ENCODE measurements around the gene MELK. TPM values are rescaled to one million over a fixed set of nuclear protein-coding genes. Genes with fewer than 3 reads are reported as not detected.
A peak's percentile ranks its signal among the peaks of the same experiment; 100 is the strongest.

MELK gene
- total RNA-seq, 2 experiments from 2014 or later, result 47.9 to 58.7 TPM

GRCh38 chr9:36625006-36625615 is 52.4 kb downstream of the MELK start:
- H3K4me1 ChIP-seq (ENCODE audit: insufficient read depth, low read length, poor library complexity, severe bottlenecking), result no peaks in the 10 kb centered on the region
- H3K4me3 ChIP-seq (ENCODE audit: low read depth, low read length, poor library complexity, severe bottlenecking), result no peak overlapping the region
- no peak for DNase-seq (ENCODE audit: low spot score)
- H2AFZ ChIP-seq (ENCODE audit: low read length), result no peak overlapping the region
- ChIA-PET CTCF (ENCODE audit: unreplicated experiment) (no interaction called here), POLR2A (interaction anchor here (1.3 kb wide), 1 partner anchor 20 kb away, joined by 3 read pairs; no protein-coding TSS in a partner anchor)
- H4K20me1 ChIP-seq (ENCODE audit: insufficient read depth, low read length), result no peaks in the 10 kb centered on the region; the same call in 1 of the 2 replicates
- H3K9me2 ChIP-seq (ENCODE audit: insufficient read depth, low read length), result no peaks in the 10 kb centered on the region
- H3K4me2 ChIP-seq (ENCODE audit: low read length), result no peak overlapping the region
- BruUV-seq (replicated peaks), result no TSS peak
- TF ChIP-seq EZH2phosphoT487 (IDR thresholded peaks at IDR 0.05; ENCODE audit: borderline replicate concordance, low read depth, low read length) (no peak), CTCF (conservative IDR thresholded peaks at IDR 0.05; ENCODE audit: low read length) (no peak)
- H3K79me2 ChIP-seq (ENCODE audit: insufficient read depth, low read depth, low read length), result 0 out of 2 replicates have a peak, but pooled peaks cover 5% of the 10 kb centered on the region
- H3K9me3 ChIP-seq (ENCODE audit: low read length), result no peaks in the 10 kb centered on the region
- no peak overlapping the region for H3K27ac ChIP-seq (ENCODE audit: low read depth, low read length, poor library complexity, severe bottlenecking)
- H3K36me3 ChIP-seq (ENCODE audit: insufficient read depth, low read length), result peaks cover 78% of the 10 kb centered on the region
- intact Hi-C loops (cut with micrococcal nuclease; ENCODE audit: unreplicated experiment), result no loop called here

- H3K9me2 ChIP-seq (ENCODE audit: insufficient read depth, low read length), result no peaks in the 10 kb centered on the region
- no peak overlapping the region for H3K27ac ChIP-seq (ENCODE audit: low read depth, low read length, poor library complexity, severe bottlenecking)
- no peak overlapping the region for H3K4me3 ChIP-seq (ENCODE audit: low read depth, low read length, poor library complexity, severe bottlenecking)
- H3K36me3 ChIP-seq (ENCODE audit: insufficient read depth, low read length), result peaks cover 85% of the 10 kb centered on the region
- CTCF ChIA-PET (ENCODE audit: unreplicated experiment), result interaction anchor here (0.6 kb wide), 1 partner anchor 96 kb away, joined by 4 read pairs; no protein-coding TSS in a partner anchor
- intact Hi-C loops (cut with micrococcal nuclease; ENCODE audit: unreplicated experiment), result loop anchor here (1.0 to 10.0 kb wide), 3 partner anchors 96 to 228 kb away; partner anchors contain the start of gene RNF38
- DNase-seq (ENCODE audit: low spot score), result peak; percentile 50
- H3K4me2 ChIP-seq (ENCODE audit: low read length), result no peak overlapping the region
- no peak overlapping the region for H2AFZ ChIP-seq (ENCODE audit: low read length)
- no peaks in the 10 kb centered on the region for H3K79me2 ChIP-seq (ENCODE audit: insufficient read depth, low read depth, low read length)
- POLR2A ChIA-PET, result interaction anchor here (0.6 kb wide), 1 partner anchor 31 kb away, joined by 3 read pairs; no protein-coding TSS in a partner anchor
- no peaks in the 10 kb centered on the region for H3K9me3 ChIP-seq (ENCODE audit: low read length)
- H3K4me1 ChIP-seq (ENCODE audit: insufficient read depth, low read length, poor library complexity, severe bottlenecking), result no peaks in the 10 kb centered on the region
- H4K20me1 ChIP-seq (ENCODE audit: insufficient read depth, low read length), result no peaks in the 10 kb centered on the region
- no TSS peak for BruUV-seq (replicated peaks)
- no peak for TF ChIP-seq EZH2phosphoT487 (IDR thresholded peaks at IDR 0.05; ENCODE audit: borderline replicate concordance, low read depth, low read length)
- TF ChIP-seq CTCF (conservative IDR thresholded peaks at IDR 0.05; ENCODE audit: low read length), result peak; percentile 96
These were observed 60.2 kb downstream of the MELK start for GRCh38 chr9:36632892-36633291.

Data from OCI-LY7 (cell line).